H9 (cell line): Measurements from ENCODE around the gene STX8. TPM values are rescaled to one million over a fixed set of nuclear protein-coding genes. Genes with fewer than 3 reads are reported as not detected.

Source experiments
- DNase-seq: peaks from one replicate; pipeline ENCODE4 v3.0.0-alpha.2; 2017
- H2AFZ ChIP-seq: one replicate; pipeline ENCODE4 v1.6.1; 2013; ENCODE audit warnings: mild to moderate bottlenecking, low read length, control low read depth, moderate library complexity
- H2AK5ac ChIP-seq: 2 replicates; pipeline ENCODE4 v1.6.1; 2013; ENCODE audit warnings: low read length, control low read depth, mixed read lengths; ENCODE audit not compliant: insufficient read length
- H2BK120ac ChIP-seq: one replicate; pipeline ENCODE4 v1.6.1; 2013; ENCODE audit warnings: low read depth, mild to moderate bottlenecking, low read length, control low read depth, inconsistent platforms; ENCODE audit not compliant: poor library complexity, severe bottlenecking
- H2BK12ac ChIP-seq: 2 replicates; pipeline ENCODE4 v1.6.1; 2013; ENCODE audit warnings: low read length, control low read depth, mixed read lengths, low read depth; ENCODE audit not compliant: insufficient read length
- H2BK15ac ChIP-seq: 2 replicates; pipeline ENCODE4 v1.6.1; 2013; ENCODE audit warnings: low read depth, low read length, control low read depth
- H2BK20ac ChIP-seq: one replicate; pipeline ENCODE4 v1.6.1; 2013; ENCODE audit warnings: low read depth, mild to moderate bottlenecking, low read length, control low read depth, inconsistent platforms; ENCODE audit not compliant: poor library complexity, severe bottlenecking
- H2BK5ac ChIP-seq: 2 replicates; pipeline ENCODE4 v1.6.1; 2013; ENCODE audit warnings: low read length, control low read depth, mixed read lengths; ENCODE audit not compliant: insufficient read length
- H3K14ac ChIP-seq: 2 replicates; pipeline ENCODE4 v1.6.1; 2013; ENCODE audit warnings: low read length, control low read depth; ENCODE audit not compliant: insufficient read depth
- H3K18ac ChIP-seq: 2 replicates; pipeline ENCODE4 v1.6.1; 2013; ENCODE audit warnings: low read depth, mild to moderate bottlenecking, mixed read lengths, low read length, control low read depth; ENCODE audit not compliant: insufficient read length
- H3K23ac ChIP-seq: 2 replicates; pipeline ENCODE4 v1.6.1; 2013; ENCODE audit warnings: low read length, control low read depth, mixed read lengths, low read depth; ENCODE audit not compliant: insufficient read length
- H3K23me2 ChIP-seq: 2 replicates; pipeline ENCODE4 v1.6.1; 2013; ENCODE audit warnings: low read depth, mild to moderate bottlenecking, mixed read lengths, low read length, control low read depth; ENCODE audit not compliant: insufficient read length, poor library complexity, severe bottlenecking
- H3K27ac ChIP-seq: 2 replicates; pipeline ENCODE4 v1.5.1; 2013; ENCODE audit warnings: low read length, control low read depth, mixed read lengths, low read depth; ENCODE audit not compliant: insufficient read length
- H3K27me3 ChIP-seq: 2 replicates; pipeline ENCODE4 v1.6.1; 2013; ENCODE audit warnings: low read length, control low read depth, inconsistent platforms; ENCODE audit not compliant: insufficient read depth
- H3K4ac ChIP-seq: 2 replicates; pipeline ENCODE4 v1.6.1; 2013; ENCODE audit warnings: low read depth, mild to moderate bottlenecking, control low read depth, inconsistent platforms, low read length, moderate library complexity
- H3K4me1 ChIP-seq: 2 replicates; pipeline ENCODE4 v1.6.1; 2013; ENCODE audit warnings: low read length, control low read depth, inconsistent platforms; ENCODE audit not compliant: insufficient read depth
- H3K4me2 ChIP-seq: 2 replicates; pipeline ENCODE4 v1.6.1; 2013; ENCODE audit warnings: low read length, control low read depth, mixed read lengths; ENCODE audit not compliant: insufficient read length, insufficient read depth
- H3K56ac ChIP-seq: 2 replicates; pipeline ENCODE4 v1.6.1; 2013; ENCODE audit warnings: low read depth, mild to moderate bottlenecking, mixed read lengths, low read length, control low read depth; ENCODE audit not compliant: insufficient read length
- H3K79me1 ChIP-seq: 2 replicates; pipeline ENCODE4 v1.6.1; 2013; ENCODE audit warnings: low read depth, mild to moderate bottlenecking, moderate library complexity, low read length, control low read depth, inconsistent platforms; ENCODE audit not compliant: insufficient read depth, poor library complexity, severe bottlenecking
- H3K79me2 ChIP-seq: 2 replicates; pipeline ENCODE4 v1.6.1; 2013; ENCODE audit warnings: low read length, control low read depth, inconsistent platforms; ENCODE audit not compliant: insufficient read depth
- H3K9ac ChIP-seq: 2 replicates; pipeline ENCODE4 v1.6.1; 2013; ENCODE audit warnings: low read length, control low read depth, mixed read lengths; ENCODE audit not compliant: insufficient read length; ENCODE audit errors: extremely low read depth
- H3K9me3 ChIP-seq: one replicate; pipeline ENCODE4 v1.6.1; 2013; ENCODE audit warnings: low read depth, low read length, inconsistent platforms; ENCODE audit not compliant: control insufficient read depth
- H3T11ph ChIP-seq: one replicate; pipeline ENCODE4 v1.6.1; 2013; ENCODE audit warnings: mild to moderate bottlenecking, low read length, control low read depth, inconsistent platforms
- H4K20me1 ChIP-seq: one replicate; pipeline ENCODE4 v1.6.1; 2013; ENCODE audit not compliant: control insufficient read depth, insufficient read length, insufficient read depth
- H4K5ac ChIP-seq: 2 replicates; pipeline ENCODE4 v1.6.1; 2013; ENCODE audit warnings: low read depth, mild to moderate bottlenecking, mixed read lengths, low read length, control low read depth; ENCODE audit not compliant: insufficient read length
- H4K8ac ChIP-seq: replicated peaks from 2 replicates; pipeline ENCODE4 v1.6.1; 2013; ENCODE audit warnings: low read length, control low read depth, mixed read lengths, low read depth; ENCODE audit not compliant: insufficient read length
- H4K91ac ChIP-seq: 2 replicates; pipeline ENCODE4 v1.6.1; 2013; ENCODE audit warnings: low read depth, mild to moderate bottlenecking, moderate library complexity, mixed read lengths, low read length, control low read depth; ENCODE audit not compliant: insufficient read length
- H3K27ac Mint-ChIP-seq, 3 experiments: 2 replicates in 2 of 3; 3 replicates in 1 of 3; pipeline ENCODE4 v1.8.0; 2020 to 2021; ENCODE audit warnings: mixed read lengths in 3 of 3, mild to moderate bottlenecking in 1 of 3, moderate library complexity in 1 of 3
- H3K27me3 Mint-ChIP-seq: 2 replicates; pipeline ENCODE4 v1.8.0; 2021; ENCODE audit warnings: low read depth, mild to moderate bottlenecking, moderate library complexity, mixed read lengths
- H3K36me3 Mint-ChIP-seq, 3 experiments: 2 replicates in 2 of 3; 3 replicates in 1 of 3; pipeline ENCODE4 v1.8.0; 2020 to 2021; ENCODE audit warnings: low read depth in 3 of 3, mixed read lengths in 3 of 3; ENCODE audit not compliant: insufficient read depth in 1 of 3
- H3K4me1 Mint-ChIP-seq, 2 experiments: 2 replicates each; pipeline ENCODE4 v1.8.0; 2020; ENCODE audit warnings: mixed read lengths in 2 of 2
- H3K4me3 Mint-ChIP-seq, 2 experiments: 2 replicates in 1 of 2; 3 replicates in 1 of 2; pipeline ENCODE4 v1.8.0; 2020 to 2021; ENCODE audit warnings: mild to moderate bottlenecking in 2 of 2, mixed read lengths in 2 of 2, moderate library complexity in 1 of 2
- H3K9me3 Mint-ChIP-seq, 2 experiments: 2 replicates in 1 of 2; 3 replicates in 1 of 2; pipeline ENCODE4 v1.8.0; 2020; ENCODE audit warnings: mild to moderate bottlenecking in 2 of 2, mixed read lengths in 2 of 2, moderate library complexity in 1 of 2
- CTCF ChIP-seq: fragments of 200-600 bp; sonication (generic); conservative IDR thresholded peaks from 3 replicates; pipeline ENCODE4 v1.8.0; 2021; ENCODE audit warnings: antibody characterized with exemption, mild to moderate bottlenecking
- WGBS: extraction: QIAGEN DNeasy Blood & Tissue Kit; methylation state at CpG from one replicate; pipeline ENCODE4 v1.1.7; 2013; ENCODE audit warnings: missing lambda C conversion rate, low lambda C conversion rate, mixed read lengths; ENCODE audit not compliant: insufficient read length; ENCODE audit errors: extremely low coverage; 5-methylcytosine and 5-hydroxymethylcytosine counted together
- total RNA-seq: library from RNA; stranded (reverse); gene quantifications from 2 replicates; pipeline ENCODE4 v1.2.1, GENCODE V29; 2021

Gene STX8
- total RNA-seq, 1 experiment from 2014 or later = 55.1 TPM

- no peak overlapping the region for H2BK12ac ChIP-seq
- H4K5ac ChIP-seq = no peak overlapping the region
- no peak overlapping the region for H3K9ac ChIP-seq
- no peak overlapping the region for H2BK20ac ChIP-seq
- Mint-ChIP-seq H3K36me3 (no peaks in the 10 kb centered on the region), H3K27me3 (no peaks in the 10 kb centered on the region), H3K9me3 (no peaks in the 10 kb centered on the region), H3K4me1 (peaks cover 28 to 34% of the 10 kb centered on the region in 2 experiments), H3K4me3 (no peak overlapping the region), H3K27ac (no peak overlapping the region)
- H3K14ac ChIP-seq = no peak overlapping the region
- no peaks in the 10 kb centered on the region for H3K9me3 ChIP-seq
- no peak for TF ChIP-seq CTCF
- no peaks in the 10 kb centered on the region for H3K79me2 ChIP-seq
- H4K91ac ChIP-seq = no peak overlapping the region
- H3K23ac ChIP-seq = no peak overlapping the region
- WGBS = no CpG with 5 or more reads among the region's 2 CpGs
- H4K20me1 ChIP-seq = no peaks in the 10 kb centered on the region
- no peak overlapping the region for H2AFZ ChIP-seq
- no peaks in the 10 kb centered on the region for H3K23me2 ChIP-seq
- H2BK5ac ChIP-seq = no peak overlapping the region
- no peak for DNase-seq
- H3T11ph ChIP-seq = no peak overlapping the region
- H3K27me3 ChIP-seq = no peaks in the 10 kb centered on the region
- H2BK120ac ChIP-seq = no peak overlapping the region
- no peak overlapping the region for H3K4ac ChIP-seq
- H4K8ac ChIP-seq = no peak overlapping the region
- H3K56ac ChIP-seq = no peak overlapping the region
- no peak overlapping the region for H2AK5ac ChIP-seq
- H3K4me2 ChIP-seq = no peak overlapping the region
- H3K18ac ChIP-seq = no peak overlapping the region
- no peak overlapping the region for H3K27ac ChIP-seq
- H3K79me1 ChIP-seq = no peaks in the 10 kb centered on the region
- no peaks in the 10 kb centered on the region; the same call in 1 of the 2 replicates for H3K4me1 ChIP-seq
- no peak overlapping the region for H2BK15ac ChIP-seq
These were observed 320.8 kb downstream of the STX8 start for GRCh38 chr17:9254841-9255240.
